Measurements from ENCODE around the gene ZDHHC3. TPM values are rescaled to one million over a fixed set of nuclear protein-coding genes. Genes with fewer than 3 reads are reported as not detected.

The ZDHHC3 gene
- total and polyA plus RNA-seq, 3 donors from 2014 or later: 122 to 248 (median 164) TPM

DNA sequence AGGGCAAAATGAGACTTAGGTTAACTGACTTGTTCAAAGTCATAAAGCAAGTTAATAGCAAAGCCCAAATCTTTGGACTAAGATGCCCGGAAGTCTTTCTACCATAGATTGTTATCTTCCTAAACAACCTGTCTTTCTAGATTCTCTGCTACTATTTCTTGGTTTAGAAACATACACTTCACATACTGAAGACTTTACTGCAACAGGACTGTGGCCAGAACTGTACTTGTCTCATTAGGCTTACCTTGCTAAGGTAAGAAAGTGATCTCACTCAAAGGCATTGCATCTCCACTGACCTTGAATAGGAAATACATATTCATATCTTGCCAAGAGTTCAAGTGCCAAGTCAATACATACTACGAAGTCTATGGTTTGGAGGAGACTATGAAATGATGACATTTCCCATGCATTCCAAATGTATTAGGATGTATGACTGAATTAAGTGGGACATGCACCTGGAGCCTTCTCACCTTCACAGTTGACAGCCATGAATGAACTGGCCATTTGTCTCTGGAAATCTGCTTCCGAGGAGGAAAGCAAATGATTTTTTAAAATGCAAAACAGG, 5.0 kb downstream of the ZDHHC3 start:
- Histone ChIP-seq H3K4me3 (no peak overlapping the region), H3K4me1 (peaks cover 7% of the 10 kb centered on the region), H3K27me3 (no peaks in the 10 kb centered on the region), H3K27ac (no peak overlapping the region), H3K36me3 (ENCODE audit: low read depth, missing control alignments) (no peaks in the 10 kb centered on the region), H3K9me3 (no peaks in the 10 kb centered on the region)
- no peak for DNase-seq
- no peak for TF ChIP-seq POLR2A (IDR thresholded peaks at IDR 0.05)
- TF ChIP-seq, protein P1, sequence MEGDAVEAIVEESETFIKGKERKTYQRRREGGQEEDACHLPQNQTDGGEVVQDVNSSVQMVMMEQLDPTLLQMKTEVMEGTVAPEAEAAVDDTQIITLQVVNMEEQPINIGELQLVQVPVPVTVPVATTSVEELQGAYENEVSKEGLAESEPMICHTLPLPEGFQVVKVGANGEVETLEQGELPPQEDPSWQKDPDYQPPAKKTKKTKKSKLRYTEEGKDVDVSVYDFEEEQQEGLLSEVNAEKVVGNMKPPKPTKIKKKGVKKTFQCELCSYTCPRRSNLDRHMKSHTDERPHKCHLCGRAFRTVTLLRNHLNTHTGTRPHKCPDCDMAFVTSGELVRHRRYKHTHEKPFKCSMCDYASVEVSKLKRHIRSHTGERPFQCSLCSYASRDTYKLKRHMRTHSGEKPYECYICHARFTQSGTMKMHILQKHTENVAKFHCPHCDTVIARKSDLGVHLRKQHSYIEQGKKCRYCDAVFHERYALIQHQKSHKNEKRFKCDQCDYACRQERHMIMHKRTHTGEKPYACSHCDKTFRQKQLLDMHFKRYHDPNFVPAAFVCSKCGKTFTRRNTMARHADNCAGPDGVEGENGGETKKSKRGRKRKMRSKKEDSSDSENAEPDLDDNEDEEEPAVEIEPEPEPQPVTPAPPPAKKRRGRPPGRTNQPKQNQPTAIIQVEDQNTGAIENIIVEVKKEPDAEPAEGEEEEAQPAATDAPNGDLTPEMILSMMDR (IDR thresholded peaks at IDR 0.05): no peak
- 84 to 87% methylated on average over 3 of the region's 3 CpGs for WGBS, 2 donors
- intact Hi-C loops (cut with DNase I; ENCODE audit: low total_unique reads): no loop called here

DNA sequence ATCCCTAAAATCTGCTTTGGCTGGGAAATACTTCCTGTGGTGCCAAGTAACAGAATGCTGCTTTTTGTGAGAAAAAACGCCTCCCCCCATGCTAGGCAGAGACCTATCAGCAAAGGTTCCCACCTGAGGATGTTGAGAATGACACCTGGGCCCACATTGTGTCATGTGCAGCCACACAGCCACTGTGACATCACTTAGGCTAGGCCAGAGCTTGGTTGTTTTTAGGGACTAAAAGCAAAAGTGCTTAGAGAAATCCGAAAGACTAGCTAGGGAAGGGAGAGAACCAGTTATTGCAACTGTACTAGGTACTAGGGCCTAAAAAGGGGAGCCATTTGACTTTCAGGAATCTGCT, 6.2 kb downstream of the ZDHHC3 start:
- intact Hi-C loops (cut with DNase I; ENCODE audit: low total_unique reads): no loop called here
- H3K4me1 ChIP-seq: peaks cover 6% of the 10 kb centered on the region
- no peaks in the 10 kb centered on the region for H3K9me3 ChIP-seq
- TF ChIP-seq, protein P1 (IDR thresholded peaks at IDR 0.05): no peak
- no peak for TF ChIP-seq POLR2A (IDR thresholded peaks at IDR 0.05)
- DNase-seq: no peak
- H3K27ac ChIP-seq: no peak overlapping the region
- H3K4me3 ChIP-seq: no peak overlapping the region
- 82 to 84% methylated on average over 2 of the region's 2 CpGs for WGBS, 2 donors
- H3K27me3 ChIP-seq: no peaks in the 10 kb centered on the region
- H3K36me3 ChIP-seq (ENCODE audit: low read depth, missing control alignments): no peaks in the 10 kb centered on the region

DNA sequence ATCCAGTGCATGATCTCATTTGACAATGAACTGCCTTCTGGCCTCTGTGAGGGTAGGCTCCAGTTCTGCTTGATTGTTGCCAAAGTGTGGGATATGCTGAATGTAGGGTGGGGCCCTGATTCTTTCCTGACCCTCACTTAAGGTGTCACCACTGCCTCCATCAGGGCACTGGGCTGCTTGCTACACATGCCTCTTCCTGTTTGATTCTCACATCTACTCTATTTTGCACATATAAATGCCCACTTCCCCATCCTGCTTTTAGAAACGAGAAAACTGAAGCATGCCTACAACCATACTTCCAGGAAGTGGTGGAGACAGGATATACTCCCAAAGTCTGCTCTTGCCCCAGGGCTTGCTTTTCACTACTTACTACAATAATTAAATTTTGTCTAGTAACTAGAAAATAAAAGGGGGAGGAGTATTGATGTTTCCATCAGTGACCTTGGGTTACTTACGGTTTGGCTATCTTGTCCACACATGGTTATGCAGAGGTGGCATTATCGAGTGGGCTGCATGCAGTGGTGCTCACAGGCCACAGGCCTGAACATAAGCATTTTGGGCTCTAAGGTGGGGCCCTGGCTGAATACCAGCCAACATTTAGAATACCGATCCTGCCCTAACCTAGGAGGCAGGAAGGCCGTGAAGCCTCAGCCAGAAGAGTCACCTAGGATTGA, 6.7 kb downstream of the ZDHHC3 start:
- no peaks in the 10 kb centered on the region for H3K9me3 ChIP-seq

DNA sequence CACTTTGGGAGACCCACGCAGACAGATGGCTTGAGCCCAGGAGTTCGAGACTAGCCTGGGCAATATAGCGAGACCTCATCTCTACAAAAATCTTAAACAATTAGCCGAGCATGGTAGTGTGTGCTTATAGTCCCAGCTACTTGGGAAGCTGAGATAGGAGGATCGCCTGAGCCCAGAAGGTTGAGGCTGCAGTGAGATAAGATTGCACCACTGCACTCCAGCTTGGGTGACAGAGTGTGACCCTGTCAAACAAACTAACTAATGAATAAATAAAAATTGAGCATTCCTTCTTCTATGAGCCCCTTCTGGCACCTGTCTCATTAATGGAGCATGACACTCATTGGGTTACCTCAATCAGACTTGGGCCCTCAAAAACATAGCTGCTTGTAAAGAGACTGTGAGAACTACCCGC, 7.5 kb downstream of the ZDHHC3 start:
- intact Hi-C loops (cut with DNase I; ENCODE audit: low total_unique reads): no loop called here
- Histone ChIP-seq H3K4me1 (no peaks in the 10 kb centered on the region), H3K36me3 (ENCODE audit: low read depth, missing control alignments) (no peaks in the 10 kb centered on the region), H3K9me3 (no peaks in the 10 kb centered on the region), H3K27me3 (no peaks in the 10 kb centered on the region), H3K27ac (no peak overlapping the region), H3K4me3 (no peak overlapping the region)
- 86% methylated on average over 6 of the region's 6 CpGs for WGBS, 2 donors
- TF ChIP-seq POLR2A (IDR thresholded peaks at IDR 0.05): no peak
- TF ChIP-seq, protein P1 (IDR thresholded peaks at IDR 0.05): no peak
- DNase-seq: no peak

More for the DNA sequence above, 6.7 kb downstream of the ZDHHC3 start:
- H3K36me3 ChIP-seq (ENCODE audit: low read depth, missing control alignments): no peaks in the 10 kb centered on the region
- no peak for DNase-seq
- 66 to 74% methylated on average over 5 of the region's 5 CpGs for WGBS, 2 donors
- TF ChIP-seq POLR2A (IDR thresholded peaks at IDR 0.05): no peak
- TF ChIP-seq, protein P1 (IDR thresholded peaks at IDR 0.05): no peak
- no peaks in the 10 kb centered on the region for H3K27me3 ChIP-seq
- H3K27ac ChIP-seq: no peak overlapping the region
- intact Hi-C loops (cut with DNase I; ENCODE audit: low total_unique reads): no loop called here
- H3K4me3 ChIP-seq: no peak overlapping the region
- H3K4me1 ChIP-seq: peaks cover 1% of the 10 kb centered on the region

DNA sequence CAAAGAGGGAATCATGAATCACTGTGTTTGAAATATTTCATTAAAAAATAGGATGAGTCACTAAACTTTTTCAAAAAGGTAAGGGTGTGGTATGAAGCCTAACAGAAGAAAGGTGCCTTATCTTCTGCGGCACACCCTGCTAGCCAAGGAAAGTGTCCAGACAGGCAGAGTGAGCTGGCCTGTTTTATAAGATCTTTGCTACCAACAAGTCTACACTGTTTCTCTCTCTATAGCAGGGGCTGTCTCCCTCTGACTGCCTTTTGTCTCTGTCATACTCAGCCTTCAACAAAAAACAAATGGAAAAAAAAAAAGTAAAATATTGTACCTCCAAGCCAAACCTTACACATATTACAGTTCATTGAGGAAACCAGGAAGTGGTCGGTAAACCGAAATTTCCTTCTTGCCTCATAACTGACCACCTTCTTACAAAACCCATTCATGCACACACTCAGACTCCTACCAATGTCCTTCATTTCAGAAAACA, 9.1 kb downstream of the ZDHHC3 start:
- H3K36me3 ChIP-seq (ENCODE audit: low read depth, missing control alignments): no peaks in the 10 kb centered on the region
- no peak overlapping the region for H3K4me3 ChIP-seq
- no peaks in the 10 kb centered on the region for H3K27me3 ChIP-seq
- TF ChIP-seq, protein P1 (IDR thresholded peaks at IDR 0.05): no peak
- no peak for TF ChIP-seq POLR2A (IDR thresholded peaks at IDR 0.05)
- intact Hi-C loops (cut with DNase I; ENCODE audit: low total_unique reads): no loop called here
- DNase-seq: no peak
- WGBS, 2 donors: 89 to 90% methylated on average over 3 of the region's 3 CpGs
- H3K4me1 ChIP-seq: no peaks in the 10 kb centered on the region
- no peak overlapping the region for H3K27ac ChIP-seq
- H3K9me3 ChIP-seq: no peaks in the 10 kb centered on the region
